BE2C (cell line): Measurements from ENCODE around the gene COL20A1.

Experiments
- DNase-seq: peaks from one replicate; pipeline ENCODE4 v3.0.0-alpha.2; 2020
- H3K27me3 ChIP-seq: fragments of 250-450 bp; sonication (Bioruptor Pico); 2 replicates; pipeline ENCODE4 v1.5.1; 2020; ENCODE audit warnings: mild to moderate bottlenecking
- H3K36me3 ChIP-seq: fragments of 250-450 bp; sonication (Bioruptor Pico); 2 replicates; pipeline ENCODE4 v1.5.1; 2020; ENCODE audit warnings: mild to moderate bottlenecking
- H3K4me1 ChIP-seq: fragments of 250-450 bp; sonication (Bioruptor Pico); 2 replicates; pipeline ENCODE4 v1.5.1; 2020
- H3K4me3 ChIP-seq: 2 replicates; pipeline ENCODE4 v1.5.1; 2011; ENCODE audit warnings: low read depth, low read length
- H3K9me3 ChIP-seq: fragments of 250-450 bp; sonication (Bioruptor Pico); 2 replicates; pipeline ENCODE4 v1.5.1; 2020
- TF ChIP-seq, protein P1 (sequence below): IDR thresholded peaks from 2 replicates; pipeline ENCODE4 v1.5.1; 2012; ENCODE audit warnings: mild to moderate bottlenecking, low read depth, low read length

The COL20A1 gene

DNA sequence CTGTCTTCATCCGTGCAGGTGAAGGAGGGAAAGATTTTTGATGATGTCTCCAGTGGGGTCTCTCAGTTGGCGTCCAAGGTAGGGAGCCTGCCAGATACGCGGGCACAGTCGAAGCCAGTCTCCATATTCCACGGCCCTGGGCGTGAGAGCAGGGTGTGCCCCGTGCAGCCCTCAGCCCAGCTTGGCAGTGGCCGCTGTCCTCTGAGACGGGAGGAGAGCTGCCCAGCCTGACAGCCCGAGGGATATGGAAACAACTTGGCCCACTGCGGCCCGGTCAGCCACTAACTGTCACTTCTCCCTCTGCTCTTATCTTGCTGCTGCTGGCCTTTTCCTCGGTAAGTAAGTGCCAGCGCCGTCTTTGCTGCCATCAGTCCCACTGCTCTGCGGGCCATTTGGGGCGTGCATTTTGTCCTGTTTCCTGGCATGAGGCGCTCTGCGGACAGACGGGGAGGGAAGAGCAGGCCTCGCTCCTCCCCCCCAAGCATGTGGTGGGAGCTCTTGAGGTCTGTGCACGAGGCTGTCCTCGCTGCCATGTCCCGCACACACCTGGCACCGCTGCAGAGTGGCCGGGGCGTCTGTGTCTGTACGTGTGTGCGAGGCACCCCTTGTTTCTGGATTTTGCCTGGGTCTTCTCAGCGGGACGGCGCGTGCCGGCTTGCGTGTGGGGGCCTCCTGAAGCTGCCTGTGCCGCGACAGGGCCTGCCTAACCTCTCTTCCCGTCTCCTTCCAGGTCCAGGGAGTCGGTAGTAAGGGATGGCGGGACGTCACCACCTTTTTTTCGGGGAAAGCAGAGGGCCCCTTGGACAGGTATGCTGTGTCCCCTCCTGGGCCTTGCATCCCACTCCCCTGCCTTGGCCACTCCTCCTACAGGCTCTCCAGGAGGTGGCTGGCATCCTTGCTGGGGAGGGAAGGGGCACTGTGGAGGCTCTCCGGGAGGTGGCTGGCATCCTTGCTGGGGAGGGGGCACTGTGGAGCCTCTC is 7.1 kb upstream of the COL20A1 start:
- Histone ChIP-seq H3K9me3 (no peaks in the 10 kb centered on the region), H3K27me3 (no peaks in the 10 kb centered on the region), H3K36me3 (peaks cover 44% of the 10 kb centered on the region), H3K4me1 (no peaks in the 10 kb centered on the region), H3K4me3 (no peak overlapping the region)
- TF ChIP-seq, protein P1, sequence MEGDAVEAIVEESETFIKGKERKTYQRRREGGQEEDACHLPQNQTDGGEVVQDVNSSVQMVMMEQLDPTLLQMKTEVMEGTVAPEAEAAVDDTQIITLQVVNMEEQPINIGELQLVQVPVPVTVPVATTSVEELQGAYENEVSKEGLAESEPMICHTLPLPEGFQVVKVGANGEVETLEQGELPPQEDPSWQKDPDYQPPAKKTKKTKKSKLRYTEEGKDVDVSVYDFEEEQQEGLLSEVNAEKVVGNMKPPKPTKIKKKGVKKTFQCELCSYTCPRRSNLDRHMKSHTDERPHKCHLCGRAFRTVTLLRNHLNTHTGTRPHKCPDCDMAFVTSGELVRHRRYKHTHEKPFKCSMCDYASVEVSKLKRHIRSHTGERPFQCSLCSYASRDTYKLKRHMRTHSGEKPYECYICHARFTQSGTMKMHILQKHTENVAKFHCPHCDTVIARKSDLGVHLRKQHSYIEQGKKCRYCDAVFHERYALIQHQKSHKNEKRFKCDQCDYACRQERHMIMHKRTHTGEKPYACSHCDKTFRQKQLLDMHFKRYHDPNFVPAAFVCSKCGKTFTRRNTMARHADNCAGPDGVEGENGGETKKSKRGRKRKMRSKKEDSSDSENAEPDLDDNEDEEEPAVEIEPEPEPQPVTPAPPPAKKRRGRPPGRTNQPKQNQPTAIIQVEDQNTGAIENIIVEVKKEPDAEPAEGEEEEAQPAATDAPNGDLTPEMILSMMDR = no peak
- no peak for DNase-seq

DNA sequence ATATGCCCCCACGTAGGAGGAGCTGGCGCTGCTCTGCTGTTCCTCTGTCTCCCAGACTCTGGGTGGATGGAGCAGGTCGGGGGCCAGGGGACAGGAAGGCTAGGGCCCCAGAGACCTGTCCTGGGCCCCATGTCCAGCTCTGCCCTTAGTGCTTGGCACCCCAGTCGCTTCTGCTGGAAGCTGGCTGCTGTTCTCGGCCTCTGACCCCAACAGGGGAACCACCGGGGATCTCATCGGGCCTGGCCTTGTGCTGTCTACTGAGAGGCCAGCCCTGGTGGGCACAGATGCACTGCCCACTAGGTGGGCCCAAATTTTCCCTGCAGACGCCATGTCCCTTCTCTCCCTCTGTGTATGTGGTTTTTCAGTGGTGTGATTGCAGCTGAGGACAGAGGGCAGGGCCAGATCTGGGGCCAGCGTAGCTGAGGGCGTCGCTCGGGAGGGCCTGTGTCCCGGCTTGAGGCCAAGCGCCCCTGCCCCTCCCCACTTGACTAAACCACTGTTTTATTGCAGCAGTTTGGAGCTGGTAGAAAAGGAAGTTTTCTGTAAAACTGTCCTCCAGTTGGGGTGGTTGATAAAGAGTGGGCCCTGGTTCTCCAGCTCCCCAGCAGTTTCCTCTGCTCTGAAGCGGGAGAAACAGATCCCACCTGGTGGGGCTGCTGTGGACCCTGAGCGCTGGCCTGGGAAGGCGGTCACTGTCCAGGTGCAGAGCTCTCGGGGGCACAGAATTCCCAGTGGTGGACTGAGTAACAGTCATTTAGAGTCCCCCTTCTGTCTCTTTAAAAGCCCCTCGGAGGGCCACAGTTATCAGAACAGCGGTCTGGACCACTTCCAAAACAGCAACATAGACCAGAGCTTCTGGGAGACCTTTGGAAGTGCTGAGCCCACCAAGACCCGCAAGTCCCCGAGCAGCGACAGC is 5.9 kb upstream of the COL20A1 start:
- TF ChIP-seq, protein P1 = no peak
- no peaks in the 10 kb centered on the region for H3K4me1 ChIP-seq
- H3K27me3 ChIP-seq = no peaks in the 10 kb centered on the region
- H3K9me3 ChIP-seq = no peaks in the 10 kb centered on the region
- no peak for DNase-seq
- peaks cover 36% of the 10 kb centered on the region for H3K36me3 ChIP-seq
- H3K4me3 ChIP-seq = no peak overlapping the region

DNA sequence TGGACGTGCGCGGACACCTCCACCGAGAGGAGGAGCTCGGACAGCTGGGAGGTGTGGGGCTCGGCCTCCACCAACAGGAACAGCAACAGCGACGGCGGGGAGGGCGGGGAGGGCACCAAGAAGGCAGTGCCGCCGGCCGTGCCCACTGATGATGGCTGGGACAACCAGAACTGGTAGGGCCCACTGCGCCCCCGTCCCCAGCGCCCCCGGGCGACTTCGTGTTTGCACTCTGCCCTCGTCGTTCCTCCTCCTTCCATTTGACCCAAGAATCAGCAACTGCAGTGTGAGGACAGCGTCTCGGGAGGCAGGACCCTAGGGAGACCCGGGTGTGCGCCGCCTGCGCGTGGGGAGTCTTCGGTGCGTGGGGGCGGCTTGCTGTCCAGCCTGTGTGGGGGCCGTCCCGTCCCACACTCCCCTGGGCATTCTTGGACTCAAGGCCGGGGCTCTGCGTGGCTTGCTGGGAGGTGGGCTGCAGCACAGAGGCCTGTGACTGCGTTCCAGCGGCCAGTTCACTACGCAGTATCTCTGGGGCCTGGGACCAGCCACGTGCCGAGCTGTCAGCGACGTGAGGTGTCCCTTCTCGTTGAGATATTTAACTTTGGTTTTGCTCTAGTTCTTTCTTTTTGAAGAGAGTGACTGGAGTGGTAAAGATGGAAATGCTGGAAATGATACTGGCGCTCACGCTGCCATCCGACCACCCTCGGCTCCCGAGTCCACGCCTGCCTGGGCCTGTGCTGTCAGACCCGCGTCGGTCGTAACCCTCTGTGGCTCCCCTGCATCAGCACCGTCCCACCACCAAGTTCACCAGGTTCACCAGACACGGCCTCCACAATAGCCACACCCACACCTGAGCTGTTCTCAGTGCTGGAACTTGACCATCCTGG is 5.0 kb upstream of the COL20A1 start:
- Histone ChIP-seq H3K27me3 (no peaks in the 10 kb centered on the region), H3K4me1 (no peaks in the 10 kb centered on the region), H3K4me3 (no peak overlapping the region), H3K9me3 (no peaks in the 10 kb centered on the region), H3K36me3 (peaks cover 33% of the 10 kb centered on the region)
- TF ChIP-seq, protein P1 = no peak
- DNase-seq = no peak

DNA sequence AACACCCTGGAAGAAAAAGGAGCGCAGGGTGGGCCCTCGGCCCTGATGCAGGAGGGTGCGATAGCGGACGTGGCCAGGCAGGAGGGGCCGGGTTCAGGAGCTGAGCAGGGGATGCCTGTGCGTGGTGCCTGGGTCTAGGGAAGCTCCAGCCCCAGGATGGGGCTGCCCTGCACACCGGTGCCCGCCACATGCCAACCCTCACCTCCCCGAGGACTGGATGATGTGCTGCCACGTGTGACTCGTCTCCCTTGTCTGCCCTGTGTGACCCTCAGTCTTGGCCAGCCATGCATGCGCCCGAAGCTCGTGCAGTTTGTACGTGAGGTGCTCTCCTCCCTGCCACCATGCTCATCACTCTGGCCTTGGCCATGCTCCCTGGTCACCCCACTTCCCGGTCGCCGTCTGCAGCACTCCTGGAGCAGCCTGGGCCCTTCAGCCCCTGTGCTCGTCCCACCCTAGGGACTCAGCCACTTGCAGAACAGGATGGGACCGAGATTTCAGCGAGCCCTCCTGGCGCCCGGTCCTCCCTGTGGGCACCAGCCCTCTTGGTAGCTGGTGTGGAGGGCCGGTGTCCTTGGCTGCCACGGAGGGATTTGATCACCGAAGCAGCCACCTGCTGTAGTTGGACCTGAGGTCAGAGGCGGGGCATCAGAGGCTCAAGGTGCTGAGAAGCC is 4.3 kb upstream of the COL20A1 start:
- Histone ChIP-seq H3K4me1 (no peaks in the 10 kb centered on the region), H3K4me3 (no peak overlapping the region), H3K9me3 (no peaks in the 10 kb centered on the region), H3K36me3 (peaks cover 26% of the 10 kb centered on the region), H3K27me3 (no peaks in the 10 kb centered on the region)
- no peak for DNase-seq
- TF ChIP-seq, protein P1 = no peak

DNA sequence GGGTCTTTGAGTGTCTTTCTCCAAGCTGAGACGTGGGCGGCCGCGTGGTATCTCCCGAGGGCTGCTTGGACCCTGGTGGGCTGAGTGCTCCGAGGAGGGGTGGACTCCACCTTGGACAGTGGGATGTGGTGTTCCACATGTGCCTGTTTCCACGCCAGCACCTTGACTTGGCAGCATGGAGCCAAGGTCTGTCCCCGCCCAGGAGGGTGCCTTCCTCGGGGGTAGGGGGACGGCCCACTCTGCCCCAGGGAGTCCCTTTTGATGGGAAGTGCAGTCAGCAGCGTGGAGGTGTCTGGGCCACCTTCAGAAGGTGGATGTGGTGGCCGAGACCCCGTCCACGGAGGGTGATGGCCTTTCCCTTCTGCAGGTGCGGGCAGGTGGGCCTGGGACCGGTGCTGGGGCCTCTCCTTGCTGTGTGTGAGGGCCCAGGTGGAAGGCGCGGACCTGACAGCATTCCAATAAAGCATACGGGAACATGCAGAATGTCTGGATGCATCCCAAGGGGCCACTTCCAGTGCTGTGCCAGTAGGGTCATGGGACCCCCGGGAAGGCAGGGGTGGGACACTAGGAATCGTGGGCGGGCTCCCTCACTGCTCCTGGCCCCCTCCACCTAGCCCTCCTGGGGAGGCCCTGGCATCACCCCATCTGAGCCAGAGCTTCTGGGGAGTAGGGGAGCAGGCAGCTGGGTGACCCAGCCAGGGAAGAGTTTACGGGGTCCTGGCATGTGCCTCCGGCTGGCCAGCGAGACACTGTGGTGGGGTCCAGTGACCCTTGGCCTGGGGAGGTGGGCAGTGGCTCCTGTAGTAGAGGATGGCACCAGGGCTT is 3.5 kb upstream of the COL20A1 start:
- DNase-seq = no peak
- Histone ChIP-seq H3K27me3 (no peaks in the 10 kb centered on the region), H3K4me3 (no peak overlapping the region), H3K4me1 (no peaks in the 10 kb centered on the region), H3K9me3 (no peaks in the 10 kb centered on the region), H3K36me3 (peaks cover 25% of the 10 kb centered on the region)
- TF ChIP-seq, protein P1 = no peak
